Activated CD8-positive, alpha-beta T cell treated with anti-CD3 and anti-CD28 coated beads for 36 hours (primary cell): ENCODE data around the gene FILIP1. TPM values are rescaled to one million over a fixed set of nuclear protein-coding genes. Genes with fewer than 3 reads are reported as not detected.

Source experiments
- ATAC-seq: fragments of 200-7000 bp; cut with Tn5 transposase; one replicate; pipeline ENCODE4 v1.10.0; 2021; ENCODE audit warnings: mild to moderate bottlenecking, moderate library complexity
- CTCF ChIA-PET: fragments of 350-600 bp; sonication (Branson Sonifier 250); formaldehyde crosslinking; loops from one replicate; lab custom pipeline; 2021; ENCODE audit warnings: antibody characterized with exemption; lab: Charles Lee
- POLR2A ChIA-PET: fragments of 350-600 bp; sonication (Branson Sonifier 250); formaldehyde crosslinking; loops from one replicate; lab custom pipeline; 2021; ENCODE audit warnings: antibody characterized with exemption; lab: Charles Lee
- DNase-seq: peaks from one replicate; pipeline ENCODE4 v3.0.0-alpha.2; 2020
- H3K27ac Mint-ChIP-seq: one replicate; pipeline ENCODE4 v1.8.0; 2021; ENCODE audit warnings: mild to moderate bottlenecking, mixed read lengths
- H3K27me3 Mint-ChIP-seq: one replicate; pipeline ENCODE4 v1.8.0; 2021; ENCODE audit warnings: mixed read lengths
- H3K36me3 Mint-ChIP-seq: one replicate; pipeline ENCODE4 v1.8.0; 2021; ENCODE audit warnings: low read depth, mixed read lengths
- H3K4me1 Mint-ChIP-seq: one replicate; pipeline ENCODE4 v1.8.0; 2021; ENCODE audit warnings: low read depth, mixed read lengths
- H3K4me3 Mint-ChIP-seq: one replicate; pipeline ENCODE4 v1.8.0; 2021; ENCODE audit warnings: mild to moderate bottlenecking, moderate library complexity, mixed read lengths
- H3K9me3 Mint-ChIP-seq: one replicate; pipeline ENCODE4 v1.8.0; 2021; ENCODE audit warnings: mixed read lengths
- CTCF ChIP-seq: fragments of 200-600 bp; IDR thresholded peaks from one replicate; pipeline ENCODE4 v1.8.0; 2022; ENCODE audit warnings: antibody characterized with exemption, mild to moderate bottlenecking
- intact Hi-C: fragments of 100-400 bp; cut with micrococcal nuclease; formaldehyde crosslinking; loops from one replicate; pipeline ENCODE4 v1.10.0; 2022
- total RNA-seq, 2 experiments: library from RNA; stranded (reverse); gene quantifications; one replicate each; pipeline ENCODE4 v1.2.3, GENCODE V29; 2021

FILIP1 gene
- total RNA-seq, 2 experiments from 2014 or later: 0.07 TPM; not detected in 1

- intact Hi-C loops: no loop called here
- CTCF ChIA-PET: no interaction called here
- ATAC-seq (no peak), DNase-seq (no peak)
- POLR2A ChIA-PET: no interaction called here
- Mint-ChIP-seq H3K9me3 (no peaks in the 10 kb centered on the region), H3K4me3 (no peak overlapping the region), H3K27me3 (peaks cover 30% of the 10 kb centered on the region), H3K4me1 (no peaks in the 10 kb centered on the region), H3K36me3 (no peaks in the 10 kb centered on the region), H3K27ac (no peak overlapping the region)
- TF ChIP-seq CTCF: no peak
Measured at GRCh38 chr6:75318900-75319299, 174.7 kb downstream of the FILIP1 start.

- CTCF ChIA-PET: interaction anchor here (0.9 to 1.6 kb wide), 2 partner anchors 14 to 18 kb away, joined by 3 to 5 read pairs; no protein-coding TSS in a partner anchor
- POLR2A ChIA-PET: no interaction called here
- Mint-ChIP-seq H3K27ac (no peak overlapping the region), H3K4me3 (no peak overlapping the region), H3K27me3 (peaks cover 37% of the 10 kb centered on the region), H3K36me3 (no peaks in the 10 kb centered on the region), H3K9me3 (no peaks in the 10 kb centered on the region), H3K4me1 (no peaks in the 10 kb centered on the region)
- no peak for TF ChIP-seq CTCF
- DNase-seq (no peak), ATAC-seq (no peak)
- intact Hi-C loops: no loop called here
Measured at GRCh38 chr6:75317503-75318206, 175.9 kb downstream of the FILIP1 start.

GRCh38 chr6:75315978-75316377 is 177.6 kb downstream of the FILIP1 start:
- ATAC-seq: no peak
- CTCF ChIA-PET: interaction anchor here (1.4 kb wide), 1 partner anchor 11 kb away, joined by 5 read pairs; no protein-coding TSS in a partner anchor
- Mint-ChIP-seq H3K9me3 (no peaks in the 10 kb centered on the region), H3K27ac (no peak overlapping the region), H3K4me1 (no peaks in the 10 kb centered on the region), H3K4me3 (no peak overlapping the region), H3K27me3 (peaks cover 38% of the 10 kb centered on the region), H3K36me3 (no peaks in the 10 kb centered on the region)
- no peak for TF ChIP-seq CTCF
- no peak for DNase-seq
- POLR2A ChIA-PET: no interaction called here
- intact Hi-C loops: no loop called here

GRCh38 chr6:75308250-75308988 is 185.2 kb downstream of the FILIP1 start:
- ATAC-seq (no peak), DNase-seq (no peak)
- intact Hi-C loops: no loop called here
- H3K27ac Mint-ChIP-seq: no peak overlapping the region
- H3K36me3 Mint-ChIP-seq: no peaks in the 10 kb centered on the region
- peaks cover 10% of the 10 kb centered on the region for H3K27me3 Mint-ChIP-seq
- H3K4me3 Mint-ChIP-seq: no peak overlapping the region
- CTCF ChIA-PET: interaction anchor here (1.5 kb wide), 1 partner anchor 11 kb away, joined by 4 read pairs; no protein-coding TSS in a partner anchor
- no peaks in the 10 kb centered on the region for H3K4me1 Mint-ChIP-seq
- POLR2A ChIA-PET: interaction anchor here (0.5 kb wide), 1 partner anchor 253 kb away, joined by 3 read pairs; no protein-coding TSS in a partner anchor
- no peak for TF ChIP-seq CTCF
- no peaks in the 10 kb centered on the region for H3K9me3 Mint-ChIP-seq
